GM21526 (cell line): ENCODE results near the gene KCTD19.

Experiments used
- ATAC-seq: cut with Tn5 transposase; IDR thresholded peaks from one replicate; pipeline ENCODE4 v1.9.1; 2021; ENCODE audit warnings: moderate library complexity; ENCODE audit not compliant: unreplicated experiment, low FRiP score

The KCTD19 gene

GRCh38 chr16:67284699-67285646 lies 41.6 kb downstream of the KCTD19 start:
- ATAC-seq = no peak

- no peak for ATAC-seq
Measured at GRCh38 chr16:67283826-67284555, 42.5 kb downstream of the KCTD19 start.

GRCh38 chr16:67283039-67283825 lies 43.3 kb downstream of the KCTD19 start:
- ATAC-seq = no peak

- ATAC-seq = no peak
Measured at GRCh38 chr16:67282447-67282805, 44.1 kb downstream of the KCTD19 start.

GRCh38 chr16:67281536-67282446 lies 44.8 kb downstream of the KCTD19 start:
- ATAC-seq = no peak

- no peak for ATAC-seq
Measured at GRCh38 chr16:67280090-67281015, 46.2 kb downstream of the KCTD19 start.

- ATAC-seq = peak; percentile 70
Measured at GRCh38 chr16:67279296-67280089, 47.0 kb downstream of the KCTD19 start, which contains the start of gene PLEKHG4. PLEKHG4 (plus strand) TSS chr16:67279532; CDS start chr16:67280045, 513 bp downstream.

- ATAC-seq = peak; percentile 13
Measured at GRCh38 chr16:67278773-67279295, 47.7 kb downstream of the KCTD19 start.

- ATAC-seq = no peak
Measured at GRCh38 chr16:67277999-67278772, 48.4 kb downstream of the KCTD19 start.

GRCh38 chr16:67277294-67277998 lies 49.1 kb downstream of the KCTD19 start:
- no peak for ATAC-seq

GRCh38 chr16:67275321-67275720 lies 51.2 kb downstream of the KCTD19 start:
- ATAC-seq = no peak

GRCh38 chr16:67271446-67271845 lies 55.1 kb downstream of the KCTD19 start:
- no peak for ATAC-seq

GRCh38 chr16:67270931-67271338 lies 55.6 kb downstream of the KCTD19 start:
- ATAC-seq = no peak

GRCh38 chr16:67269766-67270165 lies 56.8 kb downstream of the KCTD19 start:
- ATAC-seq = no peak

GRCh38 chr16:67268136-67268579 lies 58.4 kb downstream of the KCTD19 start:
- ATAC-seq = no peak

GRCh38 chr16:67265834-67266233 lies 60.7 kb downstream of the KCTD19 start:
- ATAC-seq = no peak
